Calu3 (cell line): ENCODE data around the gene CLEC20A. TPM values are rescaled to one million over a fixed set of nuclear protein-coding genes. Genes with fewer than 3 reads are reported as not detected.

Source experiments
- BruUV-seq: library from RNA; stranded (reverse); fragments of 400-500 nt; replicated peaks from 2 replicates; lab custom pipeline; 2021; lab: Mats Ljungman, UMichigan
- CTCF ChIA-PET: fragments of 300-600 bp; sonication (Branson Sonifier 250); formaldehyde crosslinking; loops from one replicate; lab custom pipeline; 2022; ENCODE audit warnings: antibody characterized with exemption; lab: Charles Lee
- DNase-seq: peaks from one replicate; pipeline ENCODE4 v3.0.0; 2022
- H3K27ac Mint-ChIP-seq: one replicate; pipeline ENCODE4 v1.8.0; 2022; ENCODE audit warnings: mixed read lengths; ENCODE audit not compliant: unreplicated experiment
- H3K27me3 Mint-ChIP-seq: one replicate; pipeline ENCODE4 v1.8.0; 2022; ENCODE audit warnings: mixed read lengths; ENCODE audit not compliant: unreplicated experiment
- H3K36me3 Mint-ChIP-seq: one replicate; pipeline ENCODE4 v1.8.0; 2022; ENCODE audit warnings: mild to moderate bottlenecking, moderate library complexity, mixed read lengths; ENCODE audit not compliant: insufficient read depth, unreplicated experiment
- H3K4me1 Mint-ChIP-seq: one replicate; pipeline ENCODE4 v1.8.0; 2022; ENCODE audit warnings: mild to moderate bottlenecking, low read depth, mixed read lengths; ENCODE audit not compliant: unreplicated experiment
- H3K4me3 Mint-ChIP-seq: one replicate; pipeline ENCODE4 v1.8.0; 2022; ENCODE audit warnings: mild to moderate bottlenecking, low read depth, moderate library complexity, mixed read lengths; ENCODE audit not compliant: unreplicated experiment
- H3K9me3 Mint-ChIP-seq: one replicate; pipeline ENCODE4 v1.8.0; 2022; ENCODE audit warnings: low read depth, mixed read lengths; ENCODE audit not compliant: unreplicated experiment
- CTCF ChIP-seq: fragments of 200-600 bp; IDR thresholded peaks from one replicate; pipeline ENCODE4 v1.8.0; 2022; ENCODE audit warnings: antibody characterized with exemption; ENCODE audit not compliant: unreplicated experiment
- intact Hi-C: fragments of 100-400 bp; cut with micrococcal nuclease; formaldehyde crosslinking; loops from one replicate; pipeline ENCODE4 v1.10.0; 2022; ENCODE audit not compliant: unreplicated experiment
- total RNA-seq: library from RNA; stranded (reverse); gene quantifications from 2 replicates; pipeline ENCODE4 v1.2.3, GENCODE V29; 2022

The CLEC20A gene
- total RNA-seq, 1 experiment from 2014 or later, result not detected

DNA sequence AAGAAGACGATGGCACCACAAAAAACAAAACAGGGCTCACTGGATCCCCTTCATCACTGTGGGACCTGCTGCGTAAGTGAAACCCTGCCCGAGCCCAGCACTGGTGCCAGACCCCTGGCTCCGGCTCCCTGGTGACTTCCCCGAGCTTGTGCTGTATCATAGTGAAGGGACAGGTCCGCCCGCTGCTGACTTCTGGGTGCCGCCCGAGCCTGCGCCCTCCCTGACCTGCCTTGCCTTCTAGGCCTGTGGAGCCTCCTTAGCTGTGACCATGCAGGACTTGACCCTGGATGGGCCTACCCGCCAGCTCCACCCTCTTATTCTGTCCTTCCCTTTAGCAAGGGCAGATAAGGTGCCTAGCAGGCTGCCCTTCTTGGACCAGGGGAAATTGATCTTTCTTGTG, 24.0 kb upstream of the CLEC20A start:
- no peak for TF ChIP-seq CTCF
- intact Hi-C loops, result no loop called here
- no peaks in the 10 kb centered on the region for H3K27me3 Mint-ChIP-seq
- H3K9me3 Mint-ChIP-seq, result no peaks in the 10 kb centered on the region
- BruUV-seq, result no TSS peak
- H3K4me3 Mint-ChIP-seq, result no peak overlapping the region
- DNase-seq, result no peak
- H3K27ac Mint-ChIP-seq, result no peak overlapping the region
- H3K4me1 Mint-ChIP-seq, result no peaks in the 10 kb centered on the region
- no peaks in the 10 kb centered on the region for H3K36me3 Mint-ChIP-seq
- CTCF ChIA-PET, result no interaction called here

- no TSS peak for BruUV-seq
- Mint-ChIP-seq H3K9me3 (no peaks in the 10 kb centered on the region), H3K27me3 (no peaks in the 10 kb centered on the region), H3K27ac (no peak overlapping the region), H3K4me1 (no peaks in the 10 kb centered on the region), H3K4me3 (no peak overlapping the region), H3K36me3 (no peaks in the 10 kb centered on the region)
- no peak for TF ChIP-seq CTCF
- intact Hi-C loops, result loop anchor here (5.0 kb wide), 1 partner anchor 207 kb away; no protein-coding TSS in a partner anchor
- CTCF ChIA-PET, result interaction anchor here (0.7 kb wide), 1 partner anchor 602 kb away, joined by 3 read pairs; no protein-coding TSS in a partner anchor
- DNase-seq, result no peak
Measured at GRCh38 chr1:178518894-178519293, 22.1 kb upstream of the CLEC20A start.

DNA sequence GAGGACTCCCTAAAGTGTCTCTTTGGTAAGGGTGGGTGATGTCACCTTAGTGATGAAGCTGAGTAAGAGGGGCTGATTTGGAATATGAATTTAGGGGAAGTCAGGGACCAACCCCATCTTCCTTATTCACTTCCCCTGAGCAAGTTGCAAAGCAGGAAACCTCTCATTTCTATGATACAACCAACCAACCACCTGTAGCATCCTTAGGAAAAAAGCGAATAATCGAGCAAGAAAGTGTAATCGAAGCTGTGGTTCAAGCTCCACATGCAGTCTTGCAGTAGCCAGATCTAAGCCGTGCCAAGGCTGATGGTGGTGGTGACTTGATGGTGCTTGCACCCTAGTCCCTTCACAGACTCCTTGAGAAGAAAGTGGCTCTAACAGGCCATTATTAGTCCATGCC, 19.3 kb upstream of the CLEC20A start:
- intact Hi-C loops, result loop anchor here (5.0 kb wide), 1 partner anchor 204 kb away; no protein-coding TSS in a partner anchor

DNA sequence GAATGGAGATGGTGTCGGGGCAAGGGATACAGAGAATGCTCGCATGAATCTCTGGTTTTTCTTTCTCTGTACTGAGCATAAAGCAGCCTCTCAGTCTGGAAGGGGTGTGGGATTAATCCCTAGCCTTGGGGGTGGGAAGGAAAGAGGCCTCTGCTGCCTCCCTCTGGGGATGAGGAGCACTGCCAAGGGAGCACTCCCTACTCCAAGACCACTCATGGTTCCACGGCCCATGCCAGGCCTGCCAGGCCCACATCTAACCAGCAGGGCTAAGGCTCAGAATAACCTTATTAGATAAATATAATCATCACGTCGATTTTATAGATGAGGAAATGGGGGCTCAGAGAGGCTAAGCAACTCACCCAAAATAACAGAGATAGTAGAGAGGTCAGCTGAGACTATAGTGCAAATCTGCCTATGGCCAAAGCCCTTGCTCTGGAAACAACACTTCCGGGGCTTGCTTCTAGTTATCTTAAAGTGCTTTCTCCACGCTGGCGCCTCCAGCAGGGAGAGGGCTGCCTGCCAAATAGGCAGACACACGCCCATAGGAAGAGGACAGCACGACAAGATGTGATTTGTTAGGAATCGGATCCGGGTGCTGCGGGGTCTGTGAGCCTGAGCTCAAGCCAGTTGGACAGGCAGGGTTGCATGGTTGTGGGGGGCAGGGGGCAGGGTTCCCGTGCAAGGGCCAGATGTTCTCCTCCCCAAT, 16.7 kb upstream of the CLEC20A start:
- Mint-ChIP-seq H3K27me3 (no peaks in the 10 kb centered on the region), H3K36me3 (no peaks in the 10 kb centered on the region), H3K9me3 (no peaks in the 10 kb centered on the region), H3K4me1 (no peaks in the 10 kb centered on the region), H3K4me3 (no peak overlapping the region), H3K27ac (no peak overlapping the region)
- intact Hi-C loops, result no loop called here
- TF ChIP-seq CTCF, result no peak
- DNase-seq, result no peak
- no TSS peak for BruUV-seq
- CTCF ChIA-PET, result no interaction called here

More for the DNA sequence above, 19.3 kb upstream of the CLEC20A start:
- H3K36me3 Mint-ChIP-seq, result no peaks in the 10 kb centered on the region
- no peak overlapping the region for H3K4me3 Mint-ChIP-seq
- no peak for DNase-seq
- H3K27me3 Mint-ChIP-seq, result no peaks in the 10 kb centered on the region
- no peak for TF ChIP-seq CTCF
- H3K27ac Mint-ChIP-seq, result no peak overlapping the region
- BruUV-seq, result no TSS peak
- CTCF ChIA-PET, result no interaction called here
- no peaks in the 10 kb centered on the region for H3K4me1 Mint-ChIP-seq
- no peaks in the 10 kb centered on the region for H3K9me3 Mint-ChIP-seq
